ENCODE results near the gene UVSSA.
"Not testable (repeated sequence)": the region's sequence is repeated elsewhere in the genome, so short reads cannot be mapped to it uniquely, and the experiment has no call there.

The UVSSA gene

DNA sequence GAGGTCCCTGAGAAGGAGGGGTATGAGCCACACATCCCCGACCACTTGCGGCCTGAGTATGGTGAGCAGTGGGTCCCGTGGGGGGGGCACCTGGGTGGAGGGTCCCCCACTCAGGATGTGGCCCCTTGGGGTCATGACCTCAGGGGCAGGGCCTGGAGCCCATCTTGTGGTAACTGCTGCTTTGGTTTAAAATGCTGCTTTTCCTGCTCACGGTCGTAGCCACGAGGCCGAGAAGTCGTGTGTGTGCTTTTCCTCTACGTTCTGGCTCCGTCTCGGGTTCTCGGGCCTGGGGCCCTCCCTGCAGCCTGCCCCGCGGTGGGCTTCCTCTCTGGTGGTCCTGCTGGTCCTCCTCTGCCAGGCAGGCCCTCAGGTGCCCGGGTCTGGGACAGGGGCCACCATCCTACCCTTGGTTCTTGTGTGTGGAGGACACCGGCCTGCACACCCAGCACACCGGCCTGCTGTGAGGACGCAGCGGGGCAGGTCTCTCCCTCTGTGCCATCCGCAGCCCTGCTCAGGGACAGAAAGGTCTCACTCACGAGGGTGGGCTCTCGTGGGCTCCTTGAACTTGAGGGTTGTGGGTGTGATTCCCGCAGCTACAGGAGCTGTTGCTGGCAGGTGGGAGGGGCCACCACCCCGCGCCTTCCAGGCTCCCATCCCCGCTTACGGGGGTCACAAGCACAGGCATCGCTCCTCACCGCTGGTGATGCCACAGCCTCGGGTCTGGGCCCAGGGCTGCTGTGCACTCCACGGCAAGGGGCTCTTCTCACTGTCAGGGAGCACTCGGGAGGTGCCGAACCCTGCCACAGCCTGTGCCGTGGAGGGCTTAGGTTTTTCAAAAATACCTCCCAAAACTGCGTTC is 19.6 kb downstream of the UVSSA start:
- DNase-seq, result no peak

DNA sequence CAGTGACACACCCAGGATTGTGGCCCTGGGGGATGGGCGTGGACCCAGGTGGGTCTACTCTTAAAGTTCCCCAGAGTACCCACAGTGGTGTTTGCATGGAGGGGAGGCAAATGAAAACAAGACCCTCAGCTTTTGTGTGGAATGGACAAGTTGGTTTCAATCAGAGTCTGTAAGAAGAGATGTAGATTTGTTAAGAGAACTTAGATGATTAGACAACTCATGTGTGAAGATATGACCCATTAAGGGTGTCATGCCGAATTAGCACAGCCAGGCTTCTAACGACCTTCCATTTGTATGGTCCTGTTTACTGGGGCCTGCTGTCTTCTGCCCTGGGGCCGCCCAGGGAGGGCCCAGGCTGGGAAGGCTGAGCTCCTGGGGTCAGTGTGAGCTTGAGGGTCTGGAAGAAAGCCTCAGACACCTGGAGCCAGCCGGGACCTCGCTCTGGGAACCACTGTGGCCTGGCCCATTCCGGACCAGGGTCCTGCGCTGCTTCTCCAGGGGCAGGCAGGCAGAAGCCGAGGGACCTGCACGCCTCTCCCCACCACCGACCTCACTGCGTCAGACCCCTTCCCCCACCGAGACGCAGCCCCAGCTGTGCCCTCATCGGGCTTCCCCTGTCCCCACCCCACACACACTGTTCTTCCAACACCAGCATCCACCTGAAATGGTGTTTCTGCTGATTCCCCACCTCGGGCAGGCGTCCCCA is 20.4 kb downstream of the UVSSA start:
- no peak for DNase-seq

DNA sequence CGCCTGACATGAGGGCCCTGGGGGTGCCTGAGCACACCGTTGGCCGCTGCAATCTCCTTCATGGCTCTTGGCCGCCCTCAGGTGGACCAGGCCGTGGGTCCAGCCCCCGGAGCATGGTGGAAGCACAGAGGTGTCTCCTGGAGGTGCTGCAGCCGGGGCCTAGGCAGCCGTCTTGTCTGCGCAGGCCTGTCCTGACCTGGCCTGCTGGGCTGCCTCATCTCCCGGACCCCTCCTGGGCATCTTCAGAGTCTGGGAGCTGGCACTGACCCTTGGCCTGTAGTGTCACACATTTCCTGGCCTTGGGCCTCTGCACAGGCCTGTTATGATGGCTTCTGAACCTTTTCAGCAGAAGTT is 20.9 kb downstream of the UVSSA start:
- DNase-seq, result no peak

DNA sequence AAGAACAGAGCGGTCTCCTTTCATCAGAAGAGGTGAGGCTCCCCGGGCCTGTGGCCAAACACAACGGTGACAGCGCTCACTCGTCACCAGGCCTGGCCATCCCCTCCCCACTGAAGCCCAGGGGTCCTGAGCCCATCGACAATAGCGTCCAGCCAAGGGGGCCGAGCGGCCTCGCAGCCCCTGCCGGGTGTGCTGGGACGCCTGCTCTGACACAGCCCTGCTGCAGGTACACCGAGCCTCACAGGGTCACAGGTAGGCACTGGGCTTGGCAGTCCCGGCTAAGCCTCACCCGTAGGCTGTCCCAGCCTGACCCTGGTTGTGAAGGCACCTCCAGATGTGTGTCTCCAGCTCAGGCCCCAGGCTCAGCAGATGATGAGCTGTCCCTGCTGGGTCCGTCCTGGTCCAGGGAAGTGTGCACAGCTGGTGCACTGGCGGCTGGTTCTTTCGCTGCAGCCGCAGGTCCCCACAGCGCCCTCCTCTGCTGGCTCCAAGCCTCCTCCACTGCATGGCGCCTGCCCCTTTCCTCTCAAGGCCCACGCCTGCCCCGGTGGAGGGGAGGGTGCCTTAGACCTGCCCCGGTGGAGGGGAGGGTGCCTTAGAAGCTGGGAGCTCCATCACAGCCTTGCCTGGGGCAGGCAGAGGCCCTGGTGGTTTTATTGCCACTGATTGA is 21.5 kb downstream of the UVSSA start:
- peak; percentile 27 for DNase-seq

DNA sequence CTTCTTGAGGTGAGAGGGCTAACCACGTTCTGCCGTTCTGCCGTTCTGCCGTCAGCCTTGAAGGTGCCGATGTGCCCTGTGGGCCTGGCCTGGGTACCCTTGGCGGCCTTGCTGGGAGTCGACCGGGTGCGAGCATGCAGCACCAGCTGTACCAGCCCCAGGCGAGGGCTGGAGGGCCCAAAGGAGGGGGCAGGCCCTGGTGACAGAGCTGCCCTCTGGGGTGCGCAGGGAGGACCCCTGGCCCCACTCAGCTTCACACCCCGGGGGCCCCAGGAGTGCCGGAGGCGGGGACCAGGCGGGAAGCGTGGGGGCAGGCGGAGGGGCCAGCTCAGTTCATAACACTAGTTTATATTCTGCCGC is 22.1 kb downstream of the UVSSA start:
- DNase-seq, result no peak

DNA sequence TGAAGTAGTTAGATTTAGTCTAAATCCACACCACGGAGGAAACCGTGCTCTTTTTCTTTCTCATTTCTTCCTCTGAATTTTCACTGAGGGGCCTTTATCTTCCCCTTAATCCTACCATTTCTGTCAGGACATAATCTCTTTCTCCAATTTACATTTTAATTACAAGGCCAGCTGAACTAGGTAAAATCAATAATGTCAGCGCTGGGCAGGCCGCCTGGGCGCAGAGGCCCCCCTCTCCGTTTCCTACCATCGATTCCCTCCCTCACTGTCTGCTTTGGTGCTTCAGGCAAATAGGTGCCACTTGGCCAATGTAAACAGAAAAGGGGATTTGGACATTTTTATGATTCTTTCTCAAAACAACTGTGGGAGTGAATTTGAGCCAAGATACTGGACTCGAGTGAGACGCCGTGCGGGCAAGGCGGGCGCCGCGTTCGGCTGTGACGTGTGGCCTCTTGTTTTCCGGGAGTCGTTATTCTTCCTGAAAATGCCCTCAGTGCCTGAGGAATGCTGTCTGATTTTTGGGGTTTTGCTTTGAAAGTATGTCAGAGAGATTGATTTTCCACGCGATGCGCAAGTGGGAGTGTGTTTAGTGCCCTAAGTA is 22.6 kb downstream of the UVSSA start:
- DNase-seq, result peak; percentile 11

DNA sequence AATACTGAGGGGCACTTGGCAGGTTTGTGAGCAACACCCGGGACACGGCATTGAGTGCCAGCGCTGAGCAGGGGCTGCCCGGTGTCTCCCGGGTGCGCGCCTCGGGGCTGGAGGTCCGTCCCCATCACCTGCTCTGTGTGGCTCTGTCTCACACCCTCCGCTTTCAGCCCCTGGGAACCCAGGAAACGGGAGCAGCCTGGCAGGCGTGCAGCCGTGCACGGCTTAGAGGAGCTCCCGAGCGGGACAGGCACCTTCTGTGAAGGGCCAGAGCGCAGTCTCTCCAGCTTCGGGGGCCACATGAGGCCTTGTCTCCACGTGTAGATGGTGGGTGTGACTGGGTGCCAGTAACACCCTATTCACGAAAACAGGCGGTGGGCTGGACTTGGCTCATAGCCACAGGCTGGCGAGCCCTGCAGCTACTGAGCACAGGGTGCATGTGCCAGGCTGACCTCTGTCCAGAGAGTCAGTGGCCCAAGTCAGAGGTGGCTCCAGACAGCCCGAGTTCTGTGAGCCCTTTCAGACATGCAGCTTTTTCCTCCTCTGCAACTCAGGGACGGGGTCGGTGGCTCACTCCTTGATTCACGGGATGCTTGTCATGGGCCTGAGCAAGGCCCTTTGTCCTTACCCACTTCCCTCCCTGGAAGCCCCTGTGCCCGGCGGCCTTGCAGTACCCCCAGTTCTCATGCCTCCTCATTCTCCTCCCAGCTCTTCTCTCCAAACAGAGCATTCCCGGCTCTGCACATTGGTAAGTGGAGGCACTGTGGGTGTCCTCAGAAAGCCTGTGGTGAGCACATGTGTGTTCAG is 23.5 kb downstream of the UVSSA start:
- DNase-seq, result no peak

DNA sequence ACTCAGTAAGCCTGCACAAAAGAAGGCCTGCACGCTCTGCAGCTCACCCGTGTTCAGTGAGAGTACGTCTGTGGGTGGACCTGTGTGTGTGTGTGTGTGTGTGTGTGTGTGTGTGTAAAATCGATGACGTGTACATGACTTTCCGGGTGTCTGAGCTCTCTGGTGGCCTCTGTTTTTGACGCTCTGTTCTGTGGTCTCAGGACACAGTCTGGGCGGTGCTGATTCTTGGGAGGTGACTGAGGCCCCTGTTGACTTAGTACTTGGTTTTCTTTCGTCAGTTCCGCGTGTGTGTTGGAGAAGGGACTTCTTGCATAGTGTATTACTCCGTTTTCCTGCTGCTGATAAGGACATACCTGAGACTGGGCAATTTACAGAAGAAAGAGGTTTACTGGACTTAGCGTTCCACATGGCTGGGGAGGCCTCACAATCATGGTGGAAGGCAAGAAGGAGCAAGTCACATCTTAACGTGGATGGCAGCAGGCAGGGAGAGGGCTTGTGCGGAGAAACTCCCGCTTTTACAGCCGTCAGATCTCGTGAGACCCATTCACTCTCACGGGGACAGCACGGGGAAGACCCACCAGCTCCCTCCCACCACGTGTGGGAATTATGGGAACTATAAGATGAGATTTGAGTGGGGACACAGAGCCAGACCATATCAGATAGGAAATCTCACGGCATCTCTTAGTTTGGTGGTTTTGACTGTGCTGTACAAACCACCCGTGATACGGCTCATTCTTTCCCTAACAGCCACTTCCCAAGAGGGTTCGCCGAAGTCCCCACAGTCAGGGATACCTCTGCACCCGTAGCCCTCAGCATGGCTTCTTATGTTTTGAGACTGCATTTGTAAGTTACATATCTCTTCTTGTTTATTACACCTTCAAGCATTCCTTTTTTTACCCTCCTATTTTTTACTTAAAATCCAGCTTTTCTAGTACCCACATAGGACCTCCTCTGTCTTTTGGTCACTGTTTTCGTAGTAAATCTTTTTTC is 24.5 kb downstream of the UVSSA start:
- no peak for DNase-seq

DNA sequence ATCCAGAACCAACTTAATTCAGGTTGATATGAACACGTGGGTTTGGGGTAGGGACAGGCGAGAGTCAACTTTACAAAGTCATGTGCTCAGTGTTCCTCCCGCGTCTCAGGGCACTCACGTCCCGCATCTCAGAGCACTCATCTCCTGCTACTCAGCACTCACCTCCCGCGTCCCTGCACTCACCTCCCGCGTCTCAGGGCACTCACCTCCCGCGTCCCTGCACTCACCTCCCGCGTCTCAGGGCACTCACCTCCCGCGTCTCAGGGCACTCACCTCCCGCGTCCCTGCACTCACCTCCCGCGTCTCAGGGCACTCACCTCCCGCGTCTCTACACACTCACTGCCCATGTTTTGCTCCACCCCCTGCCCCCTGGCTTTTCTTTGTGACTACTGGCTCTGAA is 25.6 kb downstream of the UVSSA start:
- DNase-seq, result not testable (repeated sequence)

DNA sequence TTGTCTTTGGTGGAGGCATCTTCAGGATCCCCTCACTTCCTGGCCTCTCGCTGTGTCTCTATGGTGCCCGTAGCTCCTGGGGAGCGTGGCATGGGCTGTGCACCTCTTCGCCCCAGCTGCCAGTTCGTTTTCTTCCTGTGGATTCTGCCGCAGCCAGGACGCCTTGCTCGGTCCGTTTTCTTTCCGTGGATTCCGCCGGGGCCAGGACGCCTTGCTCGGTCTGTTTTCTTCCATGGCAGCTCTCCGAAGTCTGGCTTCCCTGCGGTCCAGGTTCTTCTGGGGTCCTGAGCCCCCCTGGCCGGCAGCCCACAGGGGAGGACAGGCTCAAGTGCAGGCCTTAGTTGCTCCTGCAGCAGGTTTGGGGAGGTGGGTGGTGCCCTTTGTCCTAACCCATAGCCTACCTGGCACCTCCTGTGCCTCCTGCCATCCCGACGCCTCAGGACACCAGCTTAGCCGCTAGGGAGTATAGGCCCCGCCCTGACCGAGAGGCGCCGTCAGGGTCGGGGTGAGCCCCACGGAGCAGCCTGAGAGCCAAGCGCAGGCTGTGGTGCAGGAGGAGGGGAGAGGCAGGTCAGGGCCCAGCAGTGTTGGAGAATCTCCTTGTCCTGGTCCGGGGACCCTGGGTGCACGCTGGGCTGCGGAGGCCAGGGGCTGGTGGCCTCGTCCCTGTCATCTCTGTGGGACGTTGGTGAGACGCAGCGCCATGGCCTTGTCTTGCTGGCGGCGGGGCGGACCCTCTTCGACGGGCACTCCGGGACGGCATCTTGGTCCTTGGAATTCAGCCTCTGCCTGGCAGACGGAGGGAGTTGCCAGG is 27.1 kb downstream of the UVSSA start:
- no peak for DNase-seq

DNA sequence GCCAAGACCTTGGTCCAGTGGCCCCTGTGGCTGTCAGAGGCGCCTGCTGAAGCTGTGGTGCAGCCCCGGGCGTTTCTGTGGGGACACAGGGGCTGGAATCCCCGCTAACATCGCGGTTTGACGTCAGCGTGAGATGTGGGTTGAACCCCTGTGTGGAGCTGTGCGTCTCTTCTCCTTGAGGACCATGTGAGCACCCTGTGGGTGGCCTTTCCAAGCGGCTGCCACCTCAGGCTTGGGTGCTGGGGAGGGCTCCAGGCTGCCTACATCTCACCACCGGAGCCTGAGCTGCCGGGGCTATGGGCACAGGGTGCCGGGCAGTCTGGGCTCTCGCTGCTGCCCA is 27.7 kb downstream of the UVSSA start:
- no peak for DNase-seq

DNA sequence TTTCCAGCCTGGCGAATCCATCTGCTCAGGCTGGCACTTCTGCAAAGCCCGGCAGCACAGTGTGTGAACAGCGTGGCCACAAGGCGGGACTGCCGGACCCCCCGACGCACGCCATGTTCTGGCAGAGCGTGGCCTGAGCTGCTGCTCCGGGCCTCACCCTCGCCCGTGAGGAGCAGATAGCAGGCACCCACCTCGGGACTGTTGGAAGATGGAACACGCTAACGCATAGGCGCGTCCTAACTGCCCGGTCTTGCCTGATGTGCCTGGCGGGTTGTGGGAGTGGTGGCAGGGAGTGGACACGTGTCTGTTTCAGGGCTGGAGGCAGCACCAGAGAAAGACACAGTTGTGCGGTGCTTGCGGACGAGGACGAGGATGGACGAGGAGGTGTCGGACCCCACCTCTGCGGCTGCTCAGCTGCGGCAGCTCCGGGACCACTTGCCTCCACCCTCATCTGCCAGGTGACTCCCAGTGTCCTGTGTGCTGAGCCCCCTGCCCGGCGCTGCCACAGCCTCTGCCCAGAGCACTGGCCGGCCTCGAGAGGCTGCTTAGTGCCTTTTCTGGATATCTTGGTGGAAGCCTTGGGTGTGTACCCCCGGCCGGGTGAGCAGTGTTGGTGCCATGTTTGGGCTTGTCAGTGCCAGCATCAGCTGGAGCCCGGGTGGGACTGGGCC is 28.2 kb downstream of the UVSSA start:
- no peak for DNase-seq

DNA sequence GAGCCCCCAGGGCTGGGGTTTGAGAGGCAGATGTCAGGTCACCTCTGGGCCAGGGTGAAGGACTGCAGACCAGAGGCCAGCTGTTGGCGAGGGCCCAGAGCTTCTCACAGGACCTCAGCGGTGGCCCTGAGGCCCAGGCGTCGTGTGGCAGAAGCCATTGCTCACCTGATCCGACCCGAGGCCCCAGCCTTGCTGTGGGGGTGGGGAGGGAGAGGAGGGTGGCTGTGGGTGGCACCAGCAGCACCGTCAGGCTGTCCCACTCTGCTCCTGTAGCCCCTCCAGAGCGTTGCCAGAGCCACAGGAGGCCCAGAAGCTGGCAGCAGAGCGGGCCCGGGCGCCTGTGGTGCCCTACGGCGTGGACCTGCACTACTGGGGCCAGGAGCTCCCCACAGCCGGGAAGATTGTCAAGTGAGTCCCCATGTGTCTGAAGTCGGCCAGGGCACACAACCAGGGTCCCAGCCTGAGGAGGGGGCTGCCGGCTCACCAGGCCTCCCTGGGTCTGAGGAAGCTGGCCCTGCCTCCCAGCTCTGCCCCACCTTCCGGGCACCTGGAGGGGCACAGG is 28.8 kb downstream of the UVSSA start:
- no peak for DNase-seq

DNA sequence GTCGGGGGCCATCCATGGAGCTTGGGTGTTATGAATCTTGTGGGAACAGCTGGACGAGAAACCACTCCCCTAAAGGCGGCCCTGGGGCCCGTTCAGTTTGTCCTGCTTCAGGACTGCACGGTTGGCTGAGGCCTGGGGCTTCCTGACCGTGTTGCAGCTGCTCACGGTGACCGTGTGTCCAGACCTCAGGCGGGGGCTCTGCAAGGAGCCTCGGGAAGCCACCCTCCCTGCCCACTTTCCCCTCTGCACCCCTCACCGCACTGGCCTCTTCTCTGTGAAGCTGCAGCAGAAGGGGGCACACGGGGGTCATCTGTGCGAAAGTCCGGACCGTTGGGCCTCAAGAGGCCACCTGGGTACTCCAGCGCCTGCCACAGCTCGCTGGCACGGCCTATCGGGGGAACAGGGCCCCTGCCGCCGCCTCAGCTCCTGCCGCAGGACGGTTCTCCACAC is 29.4 kb downstream of the UVSSA start:
- no peak for DNase-seq

DNA sequence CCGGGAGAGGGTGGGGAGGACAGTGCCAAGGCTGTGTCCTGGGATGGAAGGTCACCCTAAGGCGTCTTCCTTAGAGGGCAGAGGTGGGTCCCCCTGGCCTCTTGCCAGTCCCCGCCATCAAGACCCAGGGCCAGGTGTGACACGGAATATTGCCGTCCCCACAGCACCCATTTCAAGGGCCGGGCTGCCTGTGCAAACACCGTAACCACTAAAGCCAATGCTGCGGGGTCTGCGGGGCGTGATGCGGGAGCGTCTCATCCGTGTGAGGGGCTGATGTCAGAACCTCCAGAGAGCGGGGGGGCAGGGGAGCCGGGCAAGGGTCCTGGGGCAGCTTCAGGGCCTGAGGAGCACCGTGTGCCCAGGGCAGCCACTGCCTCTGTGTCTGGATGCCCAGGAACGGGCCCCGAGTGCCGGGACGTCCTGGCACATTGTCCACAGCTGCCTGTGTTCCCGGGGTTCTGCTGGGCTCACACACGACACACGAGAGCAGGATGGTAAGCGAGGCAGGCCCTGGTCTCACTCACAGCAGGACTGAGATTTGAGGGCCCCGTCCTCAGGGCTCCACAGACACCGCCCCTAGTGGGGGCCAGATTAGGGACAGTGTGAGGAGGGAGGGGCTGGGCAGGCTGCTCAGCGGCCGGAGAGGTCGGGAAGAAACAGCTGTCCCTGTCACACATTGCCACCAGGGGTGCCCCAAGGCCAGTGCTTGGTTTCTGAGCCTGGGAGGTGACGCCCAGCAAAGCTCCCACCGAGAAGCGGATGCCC is 30.0 kb downstream of the UVSSA start:
- no peak for DNase-seq

DNA sequence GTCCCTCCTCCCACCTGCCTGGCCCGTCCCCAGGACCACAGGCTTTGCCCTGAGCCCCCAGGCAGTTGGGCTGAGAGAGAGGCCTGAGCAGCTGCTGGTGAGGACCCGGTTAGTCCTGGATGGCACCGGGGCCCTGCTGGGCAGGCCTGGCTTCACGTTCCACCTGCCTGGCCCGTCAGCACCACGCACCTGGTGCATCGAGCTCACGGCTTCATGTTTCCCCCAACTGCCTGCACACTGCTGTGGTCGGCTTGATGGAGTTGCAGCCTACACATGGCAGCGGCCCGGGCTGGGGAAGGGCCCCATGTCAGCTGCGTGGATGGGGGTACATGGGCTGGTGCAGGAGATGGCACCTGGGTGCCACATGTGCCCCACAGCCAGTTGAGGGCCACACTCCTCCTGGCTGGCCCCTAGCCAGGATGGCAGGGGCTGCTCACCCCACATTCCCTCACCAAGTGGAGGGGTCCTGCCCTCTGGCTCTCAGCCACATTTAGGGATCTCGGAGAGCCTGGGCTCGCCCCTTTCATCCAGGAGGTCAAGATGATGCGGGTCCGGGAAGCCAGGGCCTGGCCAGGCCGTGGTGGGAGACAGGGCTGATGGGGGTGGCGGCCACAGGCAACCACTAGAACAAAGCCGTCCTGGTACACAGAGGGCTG is 30.7 kb downstream of the UVSSA start:
- DNase-seq, result no peak

DNA sequence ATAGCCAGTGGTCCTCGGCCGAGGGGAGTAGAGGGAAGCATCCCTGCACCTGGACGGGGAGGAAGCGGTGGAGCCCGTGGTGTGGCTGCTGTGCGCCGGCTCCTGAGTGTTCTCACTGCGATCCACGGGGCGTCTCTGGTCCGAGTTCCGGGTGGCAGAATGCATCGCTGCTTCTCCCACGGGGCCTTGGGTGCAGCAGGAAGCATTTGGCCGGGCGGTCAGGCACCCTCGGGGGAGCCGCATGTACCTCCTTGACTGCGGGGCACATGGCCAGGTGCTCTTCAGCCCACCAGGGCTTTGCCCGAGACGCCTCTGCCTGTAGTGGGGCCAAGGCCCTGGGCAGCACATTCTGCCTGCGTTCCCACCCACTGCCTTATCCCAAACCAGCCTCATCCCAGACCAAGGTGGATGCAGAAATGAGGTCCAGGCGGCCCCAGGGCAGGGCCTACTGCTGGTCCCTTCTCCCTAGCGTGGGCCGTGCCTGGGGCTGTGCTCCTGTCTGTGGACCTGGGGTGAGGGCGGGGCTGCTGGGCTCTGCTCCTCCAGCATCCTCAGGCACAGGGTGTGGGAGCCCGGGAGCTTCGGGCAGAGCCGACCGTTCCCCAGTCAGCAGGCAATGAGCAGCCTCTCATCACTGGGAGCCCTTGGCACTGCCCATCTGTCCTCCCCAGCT is 31.7 kb downstream of the UVSSA start:
- no peak for DNase-seq

DNA sequence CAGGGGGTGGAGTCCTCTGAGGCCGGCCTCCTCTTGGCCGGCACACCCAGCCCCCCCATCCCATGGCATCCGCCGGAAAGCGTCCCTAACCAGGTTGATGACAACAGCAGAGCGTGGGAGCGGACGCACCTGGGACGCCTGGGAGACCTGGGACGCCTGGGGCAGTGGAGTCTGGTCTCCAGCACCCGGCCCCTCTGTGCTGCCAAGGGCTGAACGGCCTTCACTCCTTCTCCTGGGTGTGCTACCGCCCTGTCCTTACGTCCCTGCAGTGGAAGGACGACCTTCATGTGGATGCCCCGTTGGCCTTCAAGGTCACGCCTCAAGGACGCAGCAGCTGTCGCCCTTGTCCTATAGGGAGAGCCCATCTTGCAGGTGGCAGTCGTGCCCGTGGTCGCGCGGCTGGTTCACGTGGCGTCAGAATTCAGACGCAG is 32.4 kb downstream of the UVSSA start:
- no peak for DNase-seq
